Left forelimb (tissue), 1 donor: Measurements from ENCODE around the gene SPOP.

Source experiments
- DNase-seq: peaks from one replicate; pipeline ENCODE4 v3.0.0-alpha.2; 2018; ENCODE audit warnings: low spot score

Gene SPOP

GRCh38 chr17:49613182-49613800 is 64.6 kb downstream of the SPOP start:
- no peak for DNase-seq

- no peak for DNase-seq
These were observed 65.2 kb downstream of the SPOP start for GRCh38 chr17:49612726-49613125.

- no peak for DNase-seq
These were observed 66.9 kb downstream of the SPOP start for GRCh38 chr17:49610883-49611584.

GRCh38 chr17:49604314-49604869 is 73.5 kb downstream of the SPOP start:
- no peak for DNase-seq

GRCh38 chr17:49603720-49604119 is 74.2 kb downstream of the SPOP start:
- DNase-seq = no peak

- no peak for DNase-seq
These were observed 74.7 kb downstream of the SPOP start for GRCh38 chr17:49603238-49603637.

GRCh38 chr17:49602783-49603182 is 75.1 kb downstream of the SPOP start:
- no peak for DNase-seq

- DNase-seq = no peak
These were observed 76.9 kb downstream of the SPOP start for GRCh38 chr17:49600949-49601348.

GRCh38 chr17:49598918-49599317 is 79.0 kb downstream of the SPOP start:
- no peak for DNase-seq

- no peak for DNase-seq
These were observed 79.8 kb downstream of the SPOP start for GRCh38 chr17:49597928-49598655.

- DNase-seq = no peak
These were observed 80.5 kb downstream of the SPOP start for GRCh38 chr17:49597436-49597835.

GRCh38 chr17:49596613-49597244 is 81.2 kb downstream of the SPOP start:
- no peak for DNase-seq

GRCh38 chr17:49595980-49596379 is 81.9 kb downstream of the SPOP start:
- DNase-seq = no peak

GRCh38 chr17:49595328-49595727 is 82.6 kb downstream of the SPOP start:
- no peak for DNase-seq

- DNase-seq = no peak
These were observed 85.6 kb downstream of the SPOP start for GRCh38 chr17:49592263-49592662.

- DNase-seq = no peak
These were observed 87.0 kb downstream of the SPOP start for GRCh38 chr17:49590874-49591273.

GRCh38 chr17:49589577-49589927 is 88.3 kb downstream of the SPOP start:
- no peak for DNase-seq

GRCh38 chr17:49588726-49589576 is 88.9 kb downstream of the SPOP start:
- no peak for DNase-seq

- DNase-seq = no peak
These were observed 89.6 kb downstream of the SPOP start for GRCh38 chr17:49588312-49588711.

GRCh38 chr17:49587366-49588073 is 90.4 kb downstream of the SPOP start:
- no peak for DNase-seq
